Measurements from ENCODE around the gene CEMIP. TPM values are rescaled to one million over a fixed set of nuclear protein-coding genes. Genes with fewer than 3 reads are reported as not detected.

The CEMIP gene
- polyA plus RNA-seq, 3 donors, result not detected

DNA sequence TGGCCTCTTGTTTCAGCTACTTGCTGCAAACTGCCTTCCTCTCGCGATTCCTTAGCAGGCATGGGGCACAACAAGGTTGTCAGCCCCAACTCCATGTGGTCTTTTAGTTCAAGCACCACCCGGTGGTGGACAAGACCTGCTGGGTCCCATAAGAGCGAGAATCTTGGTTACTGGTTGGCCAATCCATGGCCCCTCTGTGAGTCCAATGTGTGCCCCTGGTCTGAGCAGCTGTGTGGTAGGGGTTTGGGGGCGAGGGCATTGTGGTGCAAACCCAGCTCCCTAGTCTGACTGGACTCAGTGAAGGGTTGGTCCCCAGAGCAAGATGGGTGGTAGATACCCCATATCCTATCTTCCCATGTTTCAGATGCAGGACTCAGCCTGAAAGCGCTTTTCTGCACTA lies 161.7 kb downstream of the CEMIP start:
- Mint-ChIP-seq H3K27me3 (ENCODE audit: low read depth in 3 of 3) (peaks cover 0 to 3% (median 0%) of the 10 kb centered on the region in 3 donors), H3K27ac (no peak overlapping the region), H3K36me3 (peaks cover 36 to 52% of the 10 kb centered on the region in 2 donors), H3K4me1 (no peaks in the 10 kb centered on the region), H3K4me3 (no peak overlapping the region), H3K9me3 (no peaks in the 10 kb centered on the region)
- no peak overlapping the region for H3K9ac ChIP-seq (ENCODE audit: insufficient read depth, low read length, poor library complexity, severe bottlenecking)
- TF ChIP-seq, protein P1, sequence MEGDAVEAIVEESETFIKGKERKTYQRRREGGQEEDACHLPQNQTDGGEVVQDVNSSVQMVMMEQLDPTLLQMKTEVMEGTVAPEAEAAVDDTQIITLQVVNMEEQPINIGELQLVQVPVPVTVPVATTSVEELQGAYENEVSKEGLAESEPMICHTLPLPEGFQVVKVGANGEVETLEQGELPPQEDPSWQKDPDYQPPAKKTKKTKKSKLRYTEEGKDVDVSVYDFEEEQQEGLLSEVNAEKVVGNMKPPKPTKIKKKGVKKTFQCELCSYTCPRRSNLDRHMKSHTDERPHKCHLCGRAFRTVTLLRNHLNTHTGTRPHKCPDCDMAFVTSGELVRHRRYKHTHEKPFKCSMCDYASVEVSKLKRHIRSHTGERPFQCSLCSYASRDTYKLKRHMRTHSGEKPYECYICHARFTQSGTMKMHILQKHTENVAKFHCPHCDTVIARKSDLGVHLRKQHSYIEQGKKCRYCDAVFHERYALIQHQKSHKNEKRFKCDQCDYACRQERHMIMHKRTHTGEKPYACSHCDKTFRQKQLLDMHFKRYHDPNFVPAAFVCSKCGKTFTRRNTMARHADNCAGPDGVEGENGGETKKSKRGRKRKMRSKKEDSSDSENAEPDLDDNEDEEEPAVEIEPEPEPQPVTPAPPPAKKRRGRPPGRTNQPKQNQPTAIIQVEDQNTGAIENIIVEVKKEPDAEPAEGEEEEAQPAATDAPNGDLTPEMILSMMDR (IDR thresholded peaks at IDR 0.05), result no peak
- no peak overlapping the region for H3K4me2 ChIP-seq (replicated peaks; ENCODE audit: extremely low read depth, low read length, poor library complexity, severe bottlenecking)
- H4K20me1 ChIP-seq (ENCODE audit: insufficient read depth, low read length), result no peaks in the 10 kb centered on the region
- no peaks in the 10 kb centered on the region for H3K27me3 ChIP-seq (ENCODE audit: control insufficient read depth in 2 of 2, insufficient read depth in 2 of 2, low read length in 2 of 2)
- no peak overlapping the region for H2AFZ ChIP-seq (ENCODE audit: insufficient read depth, low read depth, low read length, poor library complexity, severe bottlenecking)
- H3K27ac ChIP-seq (ENCODE audit: low read depth in 1 of 2, low read length in 2 of 2), result no peak overlapping the region
- H3K79me2 ChIP-seq (ENCODE audit: insufficient read depth, low read length), result no peaks in the 10 kb centered on the region
- H3K4me3 ChIP-seq (replicated peaks in 1 of 3; ENCODE audit: low read depth in 2 of 3, low read length in 3 of 3), result no peak overlapping the region
- H3K4me1 ChIP-seq (ENCODE audit: control insufficient read depth in 1 of 2, insufficient read depth in 2 of 2, low read length in 2 of 2), result no peaks in the 10 kb centered on the region
- H3K36me3 ChIP-seq (replicated peaks in 1 of 2; ENCODE audit: control insufficient read depth in 1 of 2, insufficient read depth in 2 of 2, low read length in 2 of 2), result peaks cover 11 to 36% of the 10 kb centered on the region in 2 donors
- 97% methylated on average over 4 of the region's 6 CpGs for WGBS (ENCODE audit: insufficient coverage)
- no peak for DNase-seq
- intact Hi-C loops (cut with micrococcal nuclease), result no loop called here
- H3K9me3 ChIP-seq (replicated peaks in 1 of 2; ENCODE audit: control insufficient read depth in 1 of 2, insufficient read depth in 1 of 2, low read length in 2 of 2), result no peaks in the 10 kb centered on the region

DNA sequence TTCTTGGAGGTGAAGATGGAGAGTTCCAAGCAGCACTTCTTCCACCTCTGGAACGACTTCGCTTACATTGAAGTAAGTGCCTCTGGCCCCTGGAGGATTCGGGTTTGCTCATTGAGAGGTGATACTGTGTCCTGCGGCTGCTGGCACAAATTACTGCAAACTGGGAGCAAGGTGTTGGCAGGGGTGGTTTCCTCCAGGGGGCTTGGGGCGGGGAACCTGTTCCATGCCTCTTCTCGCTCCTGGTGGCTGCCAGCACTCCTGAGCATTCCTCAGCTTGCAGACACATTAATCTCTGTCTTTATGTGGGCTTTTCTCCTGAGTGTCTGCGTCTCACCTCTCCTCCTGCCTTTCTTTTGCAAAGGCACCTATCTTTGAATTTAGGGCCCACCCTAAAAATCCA lies 163.1 kb downstream of the CEMIP start:
- Mint-ChIP-seq H3K4me1 (no peaks in the 10 kb centered on the region), H3K27me3 (ENCODE audit: low read depth in 3 of 3) (peaks cover 0 to 3% (median 0%) of the 10 kb centered on the region in 3 donors), H3K27ac (no peak overlapping the region), H3K9me3 (no peaks in the 10 kb centered on the region), H3K4me3 (no peak overlapping the region), H3K36me3 (peaks cover 44 to 54% of the 10 kb centered on the region in 2 donors)
- intact Hi-C loops (cut with micrococcal nuclease), result no loop called here
- Histone ChIP-seq H2AFZ (ENCODE audit: insufficient read depth, low read depth, low read length, poor library complexity, severe bottlenecking) (no peak overlapping the region), H3K36me3 (replicated peaks in 1 of 2; ENCODE audit: control insufficient read depth in 1 of 2, insufficient read depth in 2 of 2, low read length in 2 of 2) (peaks cover 15 to 51% of the 10 kb centered on the region in 2 donors), H3K9me3 (replicated peaks in 1 of 2; ENCODE audit: control insufficient read depth in 1 of 2, insufficient read depth in 1 of 2, low read length in 2 of 2) (no peaks in the 10 kb centered on the region), H3K4me3 (replicated peaks in 1 of 3; ENCODE audit: low read depth in 2 of 3, low read length in 3 of 3) (no peak overlapping the region), H3K4me1 (ENCODE audit: control insufficient read depth in 1 of 2, insufficient read depth in 2 of 2, low read length in 2 of 2) (no peaks in the 10 kb centered on the region), H3K27ac (ENCODE audit: low read depth in 1 of 2, low read length in 2 of 2) (no peak overlapping the region), H3K79me2 (ENCODE audit: insufficient read depth, low read length) (no peaks in the 10 kb centered on the region), H4K20me1 (ENCODE audit: insufficient read depth, low read length) (no peaks in the 10 kb centered on the region), H3K4me2 (replicated peaks; ENCODE audit: extremely low read depth, low read length, poor library complexity, severe bottlenecking) (no peak overlapping the region), H3K27me3 (ENCODE audit: control insufficient read depth in 2 of 2, insufficient read depth in 2 of 2, low read length in 2 of 2) (no peaks in the 10 kb centered on the region), H3K9ac (ENCODE audit: insufficient read depth, low read length, poor library complexity, severe bottlenecking) (no peak overlapping the region)
- no peak for DNase-seq
- TF ChIP-seq, protein P1 (IDR thresholded peaks at IDR 0.05), result no peak
- 100% methylated on average over 1 of the region's 7 CpGs for WGBS (ENCODE audit: insufficient coverage)
